ENCODE data around the gene ARMH3. TPM values are rescaled to one million over a fixed set of nuclear protein-coding genes. Genes with fewer than 3 reads are reported as not detected.

The ARMH3 gene
- total RNA-seq, 3 donors from 2014 or later = 18.4 to 27.4 (median 22.4) TPM

GRCh38 chr10:102086196-102086595, 30.2 kb upstream of the ARMH3 start:
- Histone ChIP-seq H3K36me3 (no peaks in the 10 kb centered on the region), H3K9me3 (no peaks in the 10 kb centered on the region), H3K4me1 (no peaks in the 10 kb centered on the region), H3K4me3 (no peak overlapping the region), H3K27ac (no peak overlapping the region), H3K27me3 (no peaks in the 10 kb centered on the region)
- DNase-seq (ENCODE audit: low spot score in 2 of 2) = no peak
- intact Hi-C loops (cut with DNase I; ENCODE audit: low total_unique reads) = no loop called here
- no peak for TF ChIP-seq POLR2A (IDR thresholded peaks at IDR 0.05)
- TF ChIP-seq POLR2AphosphoS5 (IDR thresholded peaks at IDR 0.05) = no peak
- TF ChIP-seq CTCF (IDR thresholded peaks at IDR 0.05) = no peak

GRCh38 chr10:102085336-102085735, 29.4 kb upstream of the ARMH3 start:
- DNase-seq (ENCODE audit: low spot score in 2 of 2) = no peak
- TF ChIP-seq POLR2AphosphoS5 (IDR thresholded peaks at IDR 0.05) (no peak), POLR2A (IDR thresholded peaks at IDR 0.05) (no peak), CTCF (IDR thresholded peaks at IDR 0.05) (no peak)
- Histone ChIP-seq H3K4me3 (no peak overlapping the region), H3K9me3 (no peaks in the 10 kb centered on the region), H3K4me1 (no peaks in the 10 kb centered on the region), H3K36me3 (no peaks in the 10 kb centered on the region), H3K27ac (no peak overlapping the region), H3K27me3 (no peaks in the 10 kb centered on the region)
- intact Hi-C loops (cut with DNase I; ENCODE audit: low total_unique reads) = no loop called here

GRCh38 chr10:102083541-102083940, 27.6 kb upstream of the ARMH3 start:
- intact Hi-C loops (cut with DNase I; ENCODE audit: low total_unique reads) = no loop called here
- Histone ChIP-seq H3K4me1 (no peaks in the 10 kb centered on the region), H3K27me3 (no peaks in the 10 kb centered on the region), H3K4me3 (no peak overlapping the region), H3K27ac (no peak overlapping the region), H3K9me3 (no peaks in the 10 kb centered on the region), H3K36me3 (no peaks in the 10 kb centered on the region)
- DNase-seq (ENCODE audit: low spot score in 2 of 2) = no peak
- no peak for TF ChIP-seq POLR2AphosphoS5 (IDR thresholded peaks at IDR 0.05)

GRCh38 chr10:102072673-102073527, 16.9 kb upstream of the ARMH3 start:
- H3K27me3 ChIP-seq = no peaks in the 10 kb centered on the region
- H3K4me3 ChIP-seq = no peak overlapping the region
- no peaks in the 10 kb centered on the region for H3K4me1 ChIP-seq
- H3K27ac ChIP-seq = no peak overlapping the region
- no peaks in the 10 kb centered on the region for H3K36me3 ChIP-seq
- no peaks in the 10 kb centered on the region for H3K9me3 ChIP-seq
- intact Hi-C loops (cut with DNase I; ENCODE audit: low total_unique reads) = no loop called here
- peak; percentile 61 to 73 for DNase-seq (ENCODE audit: low spot score in 2 of 2)
- TF ChIP-seq CTCF (IDR thresholded peaks at IDR 0.05) (peak; percentile 79 to 87 (median 83)), POLR2AphosphoS5 (IDR thresholded peaks at IDR 0.05) (peak in 1 of 3 donors; percentile 23), POLR2A (IDR thresholded peaks at IDR 0.05) (no peak)

GRCh38 chr10:102069071-102069470, 13.1 kb upstream of the ARMH3 start:
- intact Hi-C loops (cut with DNase I; ENCODE audit: low total_unique reads) = no loop called here
- no peak for DNase-seq (ENCODE audit: low spot score in 2 of 2)
- Histone ChIP-seq H3K36me3 (no peaks in the 10 kb centered on the region), H3K27me3 (no peaks in the 10 kb centered on the region), H3K27ac (no peak overlapping the region), H3K9me3 (no peaks in the 10 kb centered on the region), H3K4me3 (no peak overlapping the region), H3K4me1 (peaks cover 0 to 13% of the 10 kb centered on the region in 2 donors)
- no peak for TF ChIP-seq CTCF (IDR thresholded peaks at IDR 0.05)
- TF ChIP-seq POLR2AphosphoS5 (IDR thresholded peaks at IDR 0.05) = no peak
- no peak for TF ChIP-seq POLR2A (IDR thresholded peaks at IDR 0.05)

All from breast epithelium (tissue), 4 donors.